ENCODE results near the gene VCL. TPM values are rescaled to one million over a fixed set of nuclear protein-coding genes. Genes with fewer than 3 reads are reported as not detected.

Gene VCL
- polyA plus RNA-seq, 1 donor from 2014 or later, result 11.2 TPM

GRCh38 chr10:74024600-74024999 is 26.7 kb downstream of the VCL start:
- no peaks in the 10 kb centered on the region for H3K36me3 ChIP-seq (ENCODE audit: insufficient read depth, low read length)
- no peaks in the 10 kb centered on the region for H3F3A ChIP-seq (ENCODE audit: insufficient read depth, low read length, poor library complexity, severe bottlenecking)
- H3K9me2 ChIP-seq (ENCODE audit: insufficient read depth, low read length), result no peaks in the 10 kb centered on the region
- H3K9me3 ChIP-seq (ENCODE audit: low read length), result no peaks in the 10 kb centered on the region
- peaks cover 4% of the 10 kb centered on the region for H3K79me2 ChIP-seq (replicated peaks; ENCODE audit: insufficient read depth, low read length)
- no peaks in the 10 kb centered on the region for H3K27me3 ChIP-seq (ENCODE audit: insufficient read depth, low read depth, low read length)
- no peak overlapping the region for H3K4me2 ChIP-seq (ENCODE audit: low read length)
- H2AFZ ChIP-seq (ENCODE audit: low read depth, low read length), result no peak overlapping the region
- H3K9ac ChIP-seq (ENCODE audit: low read length), result no peak overlapping the region
- H3K4me3 ChIP-seq (ENCODE audit: low read length), result no peak overlapping the region
- TF ChIP-seq MXI1 (conservative IDR thresholded peaks at IDR 0.05; ENCODE audit: poor library complexity, severe bottlenecking) (no peak), SMC3 (conservative IDR thresholded peaks at IDR 0.05; ENCODE audit: poor library complexity) (no peak), RAD21 (conservative IDR thresholded peaks at IDR 0.05) (no peak), EP300 (conservative IDR thresholded peaks at IDR 0.05; ENCODE audit: poor library complexity, severe bottlenecking) (no peak), EZH2 (IDR thresholded peaks at IDR 0.05; ENCODE audit: borderline replicate concordance, insufficient read depth, low read length, poor library complexity, severe bottlenecking) (no peak), POLR2AphosphoS5 (IDR thresholded peaks at IDR 0.05) (no peak), CTCF (IDR thresholded peaks at IDR 0.05; ENCODE audit: poor library complexity, severe bottlenecking) (no peak), TAF1 (IDR thresholded peaks at IDR 0.05; ENCODE audit: low read depth) (no peak)
- no peak overlapping the region for H3K27ac ChIP-seq (ENCODE audit: low read length)
- no peaks in the 10 kb centered on the region for H4K20me1 ChIP-seq (ENCODE audit: insufficient read depth)

- H3K79me2 ChIP-seq (replicated peaks; ENCODE audit: insufficient read depth, low read length), result peaks cover 4% of the 10 kb centered on the region
- TF ChIP-seq TAF1 (IDR thresholded peaks at IDR 0.05; ENCODE audit: low read depth) (no peak), SMC3 (conservative IDR thresholded peaks at IDR 0.05; ENCODE audit: poor library complexity) (no peak), EP300 (conservative IDR thresholded peaks at IDR 0.05; ENCODE audit: poor library complexity, severe bottlenecking) (no peak), POLR2AphosphoS5 (IDR thresholded peaks at IDR 0.05) (no peak), MXI1 (conservative IDR thresholded peaks at IDR 0.05; ENCODE audit: poor library complexity, severe bottlenecking) (no peak), REST (IDR thresholded peaks at IDR 0.05; ENCODE audit: borderline replicate concordance) (no peak)
- H3K9ac ChIP-seq (ENCODE audit: low read length), result no peak overlapping the region
- no peak overlapping the region for H2AFZ ChIP-seq (ENCODE audit: low read depth, low read length)
- no peaks in the 10 kb centered on the region for H3K9me2 ChIP-seq (ENCODE audit: insufficient read depth, low read length)
- no peaks in the 10 kb centered on the region for H3K9me3 ChIP-seq (ENCODE audit: low read length)
- H3K27me3 ChIP-seq (ENCODE audit: insufficient read depth, low read depth, low read length), result no peaks in the 10 kb centered on the region
- H3K4me2 ChIP-seq (ENCODE audit: low read length), result no peak overlapping the region
- no peaks in the 10 kb centered on the region for H4K20me1 ChIP-seq (ENCODE audit: insufficient read depth)
- H3K4me3 ChIP-seq (ENCODE audit: low read length), result no peak overlapping the region
- H3F3A ChIP-seq (ENCODE audit: insufficient read depth, low read length, poor library complexity, severe bottlenecking), result no peaks in the 10 kb centered on the region
- no peaks in the 10 kb centered on the region for H3K36me3 ChIP-seq (ENCODE audit: insufficient read depth, low read length)
- H3K27ac ChIP-seq (ENCODE audit: low read length), result no peak overlapping the region
These were observed 27.6 kb downstream of the VCL start for GRCh38 chr10:74025380-74025978.
